Spleen (tissue), 11 donors: ENCODE data around the gene STK39. TPM values are rescaled to one million over a fixed set of nuclear protein-coding genes. Genes with fewer than 3 reads are reported as not detected.

Source experiments
- DNase-seq: peaks from one replicate; pipeline ENCODE4 v3.0.0-alpha.2; 2020
- H3K27ac ChIP-seq, 8 donors: fragments of 200-600 bp; sonication (generic) in 7 of 8; 1 replicate in 4 of 8; 2 replicates in 4 of 8; pipeline versions ENCODE4 v1.5.0 to v1.8.0; 2016 to 2021; ENCODE audit warnings: inconsistent platforms in 4 of 8, mild to moderate bottlenecking in 4 of 8, moderate library complexity in 1 of 8
- H3K27me3 ChIP-seq, 7 donors: fragments of 200-600 bp; sonication (generic) in 6 of 7; replicated peaks in 1 of 7; 1 replicate in 4 of 7; 2 replicates in 3 of 7; pipeline versions ENCODE4 v1.5.0 to v1.8.0; 2016 to 2021; ENCODE audit warnings: inconsistent platforms in 3 of 7, mild to moderate bottlenecking in 1 of 7
- H3K36me3 ChIP-seq, 6 donors: fragments of 200-600 bp; sonication (generic) in 5 of 6; 1 replicate in 4 of 6; 2 replicates in 2 of 6; pipeline versions ENCODE4 v1.5.0 to v1.8.0; 2016 to 2021; ENCODE audit warnings: inconsistent platforms in 2 of 6
- H3K4me1 ChIP-seq, 6 donors: fragments of 200-600 bp; sonication (generic) in 5 of 6; 1 replicate in 3 of 6; 2 replicates in 3 of 6; pipeline versions ENCODE4 v1.5.0 to v1.8.0; 2016 to 2021; ENCODE audit warnings: inconsistent platforms in 3 of 6
- H3K4me3 ChIP-seq, 8 donors: fragments of 200-600 bp; sonication (generic) in 7 of 8; 1 replicate in 4 of 8; 2 replicates in 4 of 8; pipeline versions ENCODE4 v1.5.0 to v1.8.0; 2016 to 2021; ENCODE audit warnings: inconsistent platforms in 4 of 8, mild to moderate bottlenecking in 4 of 8, moderate library complexity in 2 of 8
- H3K9me3 ChIP-seq, 8 donors: fragments of 200-600 bp; sonication (generic) in 7 of 8; 1 replicate in 4 of 8; 2 replicates in 4 of 8; pipeline versions ENCODE4 v1.5.0 to v1.8.0; 2016 to 2021; ENCODE audit warnings: inconsistent platforms in 4 of 8
- POLR2A ChIP-seq, 3 donors: fragments of 450-650 bp; IDR thresholded peaks; one replicate each; pipeline ENCODE4 v1.5.1; 2017; ENCODE audit warnings: antibody characterized with exemption in 3 of 3, mild to moderate bottlenecking in 1 of 3
- POLR2AphosphoS5 ChIP-seq, 3 donors: sonication (generic); formaldehyde crosslinking; IDR thresholded peaks; one replicate each; pipeline ENCODE4 v1.5.1; 2017; ENCODE audit warnings: antibody characterized with exemption in 3 of 3
- WGBS, 5 donors: extraction: QIAGEN DNeasy Blood & Tissue Kit in 3 of 5; methylation state at CpG; one replicate each; pipeline versions ENCODE4 v1.1.5 to v1.1.7; 2013 to 2018; 5-methylcytosine and 5-hydroxymethylcytosine counted together
- intact Hi-C: fragments of 100-400 bp; cut with DNase I; formaldehyde crosslinking; loops from one replicate; pipeline ENCODE4 v1.15.0; 2023; ENCODE audit warnings: low total_unique reads
- polyA plus RNA-seq, 3 donors: library from polyadenylated mRNA; stranded (reverse); fragments of 200-250 nt; gene quantifications; one replicate each; pipeline ENCODE4 v1.2.1, GENCODE V29; 2013
- total RNA-seq, 7 donors: library from RNA; depleted of rRNA in 3 of 7; stranded (reverse); fragments of >200 nt in 3 of 7; fragmentation: NEBNext Ultra II Directional in 4 of 7; extraction: Animal tissue kit (Norgen Biotek cat#: 25700) in 4 of 7; gene quantifications; one replicate each; pipeline versions ENCODE4 v1.1.0 to v1.2.1, GENCODE V29; 2016 to 2021
- TF ChIP-seq, protein P1 (sequence below), 11 experiments: fragments of 200-600 bp in 7 of 11; fragments of 450-650 bp in 4 of 11; sonication (generic) in 4 of 11; IDR thresholded peaks in 8 of 11; conservative IDR thresholded peaks in 3 of 11; 1 replicate in 7 of 11; 2 replicates in 4 of 11; pipeline versions ENCODE4 v1.4.0 to v1.8.0; 2016 to 2021; ENCODE audit warnings: antibody characterized with exemption in 11 of 11, inconsistent platforms in 4 of 11, mild to moderate bottlenecking in 1 of 11
- donor health status: healthy with polysubstance abuse.
- donor health status: DM: no; HTN: no; CAD: no; lungs with moderate emphysema.
- donor health status: DM: no; HTN: no; CAD: no.
- donor health status: Bipolar disorder and iron deficiency.
- donor health status: healthy.
- donor health status: DM: no; HTN: no; CAD: no.
- donor health status: DM: yes; HTN: yes; CAD: no.

STK39 gene
- total and polyA plus RNA-seq, 10 donors = 8.6 to 17.8 (median 11.0) TPM

DNA sequence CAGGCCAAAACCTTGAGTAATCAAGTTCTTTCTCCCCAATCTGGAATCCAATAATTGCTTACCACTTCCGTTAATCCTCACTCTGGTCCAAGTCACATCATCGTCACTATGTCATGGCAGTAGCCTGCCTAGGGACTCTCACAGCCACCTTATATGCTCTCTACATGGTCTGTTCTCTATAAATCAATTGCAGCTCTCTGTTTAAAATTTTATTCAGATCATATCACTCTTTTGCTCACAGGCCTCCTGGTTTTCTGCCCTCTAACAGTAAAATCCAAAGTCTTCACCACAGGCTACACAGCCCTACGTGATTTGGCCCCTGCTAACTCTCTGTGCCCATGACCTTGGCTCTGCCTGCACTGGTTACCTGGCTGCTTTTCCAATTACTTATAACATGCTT lies 188.7 kb downstream of the STK39 start:
- DNase-seq = no peak
- Histone ChIP-seq H3K4me1 (no peaks in the 10 kb centered on the region), H3K27ac (no peak overlapping the region), H3K4me3 (no peak overlapping the region), H3K36me3 (peaks cover 0 to 60% (median 9%) of the 10 kb centered on the region in 6 donors), H3K27me3 (no peaks in the 10 kb centered on the region), H3K9me3 (no peaks in the 10 kb centered on the region)
- intact Hi-C loops = no loop called here
- WGBS, 5 donors = 88 to 98% (median 95%) methylated on average over 3 of the region's 3 CpGs
- TF ChIP-seq, protein P1, sequence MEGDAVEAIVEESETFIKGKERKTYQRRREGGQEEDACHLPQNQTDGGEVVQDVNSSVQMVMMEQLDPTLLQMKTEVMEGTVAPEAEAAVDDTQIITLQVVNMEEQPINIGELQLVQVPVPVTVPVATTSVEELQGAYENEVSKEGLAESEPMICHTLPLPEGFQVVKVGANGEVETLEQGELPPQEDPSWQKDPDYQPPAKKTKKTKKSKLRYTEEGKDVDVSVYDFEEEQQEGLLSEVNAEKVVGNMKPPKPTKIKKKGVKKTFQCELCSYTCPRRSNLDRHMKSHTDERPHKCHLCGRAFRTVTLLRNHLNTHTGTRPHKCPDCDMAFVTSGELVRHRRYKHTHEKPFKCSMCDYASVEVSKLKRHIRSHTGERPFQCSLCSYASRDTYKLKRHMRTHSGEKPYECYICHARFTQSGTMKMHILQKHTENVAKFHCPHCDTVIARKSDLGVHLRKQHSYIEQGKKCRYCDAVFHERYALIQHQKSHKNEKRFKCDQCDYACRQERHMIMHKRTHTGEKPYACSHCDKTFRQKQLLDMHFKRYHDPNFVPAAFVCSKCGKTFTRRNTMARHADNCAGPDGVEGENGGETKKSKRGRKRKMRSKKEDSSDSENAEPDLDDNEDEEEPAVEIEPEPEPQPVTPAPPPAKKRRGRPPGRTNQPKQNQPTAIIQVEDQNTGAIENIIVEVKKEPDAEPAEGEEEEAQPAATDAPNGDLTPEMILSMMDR (IDR thresholded peaks at IDR 0.05 in 8 of 11, conservative IDR thresholded peaks at IDR 0.05 in 3 of 11) = no peak
- TF ChIP-seq POLR2A (IDR thresholded peaks at IDR 0.05) (no peak), POLR2AphosphoS5 (IDR thresholded peaks at IDR 0.05) (no peak)

DNA sequence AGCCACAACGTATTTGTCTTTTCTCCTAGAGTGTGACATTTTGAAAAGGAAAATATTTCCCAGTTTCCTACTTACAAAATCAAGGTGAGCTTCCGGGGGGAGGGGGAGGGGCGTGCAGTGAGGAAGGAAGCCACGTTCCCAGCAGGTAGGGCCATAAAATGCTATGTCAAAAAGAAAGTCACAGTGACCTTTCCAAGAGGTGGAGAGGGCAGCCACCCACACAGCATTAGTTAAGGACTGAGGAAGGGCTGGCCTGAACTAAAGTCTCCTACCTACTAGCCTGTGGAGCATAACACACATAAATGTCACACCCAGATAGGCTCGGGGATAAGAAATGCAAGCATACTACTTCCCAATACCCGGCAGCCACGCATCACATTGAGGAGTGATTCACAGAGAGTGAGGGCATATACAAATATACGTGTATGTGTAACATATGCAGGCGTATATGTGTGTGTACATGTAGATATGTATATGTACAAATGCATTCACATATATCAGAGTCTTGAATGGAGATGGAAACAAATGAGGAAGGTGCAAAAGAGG lies 191.1 kb downstream of the STK39 start:
- peaks cover 0 to 37% (median 4%) of the 10 kb centered on the region in 6 donors for H3K36me3 ChIP-seq
- 89 to 94% (median 91%) methylated on average over 9 of the region's 9 CpGs for WGBS, 5 donors
- H3K27me3 ChIP-seq = no peaks in the 10 kb centered on the region
- no peaks in the 10 kb centered on the region for H3K4me1 ChIP-seq
- TF ChIP-seq, protein P1 (IDR thresholded peaks at IDR 0.05 in 8 of 11, conservative IDR thresholded peaks at IDR 0.05 in 3 of 11) = no peak
- TF ChIP-seq POLR2AphosphoS5 (IDR thresholded peaks at IDR 0.05) (no peak), POLR2A (IDR thresholded peaks at IDR 0.05) (no peak)
- H3K4me3 ChIP-seq = no peak overlapping the region
- no peak for DNase-seq
- no peaks in the 10 kb centered on the region for H3K9me3 ChIP-seq
- intact Hi-C loops = no loop called here
- no peak overlapping the region for H3K27ac ChIP-seq

DNA sequence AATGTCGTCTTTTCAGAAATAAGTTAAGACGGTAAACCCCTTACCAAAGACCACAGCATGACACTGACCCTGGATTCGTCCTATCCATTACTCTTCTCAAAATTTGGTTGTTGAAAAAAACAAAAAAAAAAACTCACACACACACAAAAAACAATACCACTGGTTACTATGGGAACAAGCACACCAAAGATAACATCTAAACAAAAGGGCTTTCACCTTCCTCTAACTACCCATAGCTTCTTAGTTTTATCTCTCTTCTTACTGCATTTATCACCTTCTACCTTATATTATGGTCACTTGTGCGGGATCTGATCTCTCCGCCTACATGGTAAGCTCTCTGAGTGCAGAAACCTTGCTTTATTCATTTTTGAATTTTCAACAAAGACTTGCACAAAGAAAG lies 192.7 kb downstream of the STK39 start:
- peaks cover 0 to 26% (median 4%) of the 10 kb centered on the region in 6 donors for H3K36me3 ChIP-seq
- intact Hi-C loops = no loop called here
- H3K27me3 ChIP-seq = no peaks in the 10 kb centered on the region
- no peak overlapping the region for H3K4me3 ChIP-seq
- no peak for DNase-seq
- H3K27ac ChIP-seq = no peak overlapping the region
- TF ChIP-seq, protein P1 (IDR thresholded peaks at IDR 0.05 in 8 of 11, conservative IDR thresholded peaks at IDR 0.05 in 3 of 11) = no peak
- TF ChIP-seq POLR2A (IDR thresholded peaks at IDR 0.05) (no peak), POLR2AphosphoS5 (IDR thresholded peaks at IDR 0.05) (no peak)
- 80 to 87% (median 85%) methylated on average over 5 of the region's 5 CpGs for WGBS, 5 donors
- no peaks in the 10 kb centered on the region for H3K9me3 ChIP-seq
- no peaks in the 10 kb centered on the region for H3K4me1 ChIP-seq

DNA sequence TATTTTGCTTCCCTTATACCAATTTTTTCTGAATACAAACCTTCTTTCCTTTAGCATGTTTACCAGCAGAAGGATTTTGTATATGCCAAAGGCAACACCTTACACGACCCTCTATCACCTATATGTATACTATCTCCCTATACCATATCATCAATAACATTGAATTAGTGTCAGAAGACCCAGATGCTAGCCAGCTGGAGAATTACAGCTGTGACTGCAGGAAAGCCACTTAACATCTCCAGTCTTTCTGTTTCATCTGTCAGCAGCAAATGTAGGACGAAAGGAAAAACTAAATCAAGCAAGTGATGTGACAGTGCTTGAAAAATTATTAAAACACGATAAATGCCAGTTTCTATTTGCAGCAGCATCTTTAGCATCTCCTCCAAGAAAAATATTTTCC lies 193.7 kb downstream of the STK39 start:
- no peak for DNase-seq
- no peak overlapping the region for H3K27ac ChIP-seq
- H3K4me1 ChIP-seq = no peaks in the 10 kb centered on the region
- intact Hi-C loops = no loop called here
- no peaks in the 10 kb centered on the region for H3K9me3 ChIP-seq
- H3K36me3 ChIP-seq = peaks cover 0 to 18% (median 0%) of the 10 kb centered on the region in 6 donors
- H3K27me3 ChIP-seq = no peaks in the 10 kb centered on the region
- TF ChIP-seq POLR2AphosphoS5 (IDR thresholded peaks at IDR 0.05) (no peak), POLR2A (IDR thresholded peaks at IDR 0.05) (no peak)
- 82 to 90% (median 88%) methylated on average over 3 of the region's 3 CpGs for WGBS, 5 donors
- H3K4me3 ChIP-seq = no peak overlapping the region
